Stimulated activated naive CD4-positive, alpha-beta T cell (primary cell): Measurements from ENCODE around the gene CNPPD1.
A peak's percentile ranks its signal among the peaks of the same experiment; 100 is the strongest.

Experiments used
- DNase-seq, 6 experiments: peaks; one replicate each; lab custom pipeline; 2025; lab: John Stamatoyannopoulos, UW

The CNPPD1 gene

DNA sequence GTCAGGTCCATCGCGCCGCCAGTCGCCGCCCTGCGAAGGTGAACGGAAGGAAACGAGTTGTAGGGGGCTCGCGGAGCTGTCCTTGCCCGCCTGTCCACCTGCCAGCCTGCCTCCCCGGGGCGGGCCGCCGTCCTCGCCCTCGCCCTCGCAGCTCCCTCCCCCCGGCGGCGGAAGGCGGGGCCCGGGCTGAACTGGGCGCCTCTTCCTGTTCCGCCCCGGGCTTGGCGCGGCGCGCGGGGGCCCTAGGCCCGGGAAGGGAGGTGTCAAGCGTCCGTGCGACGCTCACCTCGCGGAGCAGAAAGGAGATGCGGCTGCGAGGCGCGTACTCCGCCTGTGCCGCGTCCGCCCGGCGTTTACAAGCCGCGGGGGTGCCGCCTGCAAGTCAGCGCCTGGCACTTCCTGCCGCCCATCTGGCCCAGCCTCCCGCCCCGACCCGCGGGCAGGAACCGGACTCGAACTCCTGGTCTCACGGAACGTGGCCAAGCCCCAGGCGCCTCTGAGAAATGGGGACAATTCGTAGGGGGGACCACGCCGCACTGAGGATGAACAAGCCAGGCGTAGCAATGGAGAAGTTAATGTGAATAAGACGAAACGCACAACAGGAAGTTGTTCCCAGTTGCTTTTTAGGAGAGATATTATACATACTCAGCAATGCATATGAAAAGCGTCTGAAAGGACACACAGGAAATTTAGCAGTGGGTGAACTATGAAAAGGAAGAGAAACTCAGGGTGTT lies at the start of gene CNPPD1:
Gene CNPPD1 (minus strand): TSS at position 108 of the 734 bp plus-strand sequence. CDS start 97 bp downstream, at position 11.
- DNase-seq = peak; percentile 72 to 89 (median 80)

DNA sequence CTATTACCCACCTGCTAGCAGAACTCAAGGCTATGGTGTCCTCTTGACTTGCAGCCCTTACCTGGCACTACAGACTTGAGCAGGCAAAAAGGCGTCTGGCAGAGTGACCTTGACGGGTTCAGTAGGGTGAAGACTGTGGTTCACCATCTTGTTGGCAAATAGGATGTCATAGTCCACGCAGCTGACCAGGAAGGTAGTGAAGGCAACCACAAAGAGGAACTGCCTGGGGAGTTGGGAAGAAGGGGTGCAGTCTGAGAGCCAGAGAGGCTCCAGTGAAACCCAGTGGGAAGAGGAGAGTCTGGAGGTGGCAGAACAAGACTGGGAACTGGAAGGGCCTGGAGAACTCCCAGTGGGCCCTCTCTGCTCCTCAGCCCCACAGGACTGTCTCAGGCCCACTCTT lies 48.6 kb upstream of the CNPPD1 start:
- DNase-seq = no peak

DNA sequence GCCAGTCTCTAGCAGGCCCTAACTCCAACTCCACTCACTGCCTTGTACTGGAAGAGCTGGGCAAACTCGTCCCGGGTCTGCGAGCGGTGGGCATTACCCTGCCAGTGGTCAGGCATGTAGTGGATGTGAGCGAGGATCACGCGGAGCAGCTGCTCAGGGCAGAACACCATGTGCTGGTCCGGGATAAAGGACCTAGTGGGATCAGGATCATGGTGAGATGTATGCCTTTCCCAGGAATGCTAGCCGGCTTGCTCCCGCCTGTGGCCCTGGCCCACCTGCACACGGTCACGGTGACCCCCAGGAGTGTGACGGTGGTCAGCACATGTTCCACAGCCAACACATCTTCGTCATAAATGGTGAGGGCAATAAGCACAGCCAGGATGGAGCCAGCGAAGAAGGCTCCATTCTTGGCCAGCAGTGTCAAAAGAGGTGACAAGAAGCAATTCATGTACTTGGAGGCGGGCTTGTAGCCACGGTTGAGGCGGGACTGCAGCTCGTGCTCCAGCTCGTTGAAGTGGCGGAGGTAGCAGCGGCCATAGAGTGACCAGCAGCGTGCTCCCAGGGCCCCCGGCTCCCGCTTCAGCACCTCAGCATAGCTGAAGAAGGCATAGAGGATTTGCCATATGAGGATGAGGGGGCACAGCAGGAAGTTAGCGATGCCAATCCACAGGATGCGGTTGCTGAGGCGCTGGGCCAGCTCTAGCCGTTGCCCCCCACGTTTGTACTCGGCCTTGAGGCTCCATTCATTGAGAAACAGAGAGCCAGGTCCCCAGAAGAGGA lies 47.3 kb upstream of the CNPPD1 start:
- no peak for DNase-seq

DNA sequence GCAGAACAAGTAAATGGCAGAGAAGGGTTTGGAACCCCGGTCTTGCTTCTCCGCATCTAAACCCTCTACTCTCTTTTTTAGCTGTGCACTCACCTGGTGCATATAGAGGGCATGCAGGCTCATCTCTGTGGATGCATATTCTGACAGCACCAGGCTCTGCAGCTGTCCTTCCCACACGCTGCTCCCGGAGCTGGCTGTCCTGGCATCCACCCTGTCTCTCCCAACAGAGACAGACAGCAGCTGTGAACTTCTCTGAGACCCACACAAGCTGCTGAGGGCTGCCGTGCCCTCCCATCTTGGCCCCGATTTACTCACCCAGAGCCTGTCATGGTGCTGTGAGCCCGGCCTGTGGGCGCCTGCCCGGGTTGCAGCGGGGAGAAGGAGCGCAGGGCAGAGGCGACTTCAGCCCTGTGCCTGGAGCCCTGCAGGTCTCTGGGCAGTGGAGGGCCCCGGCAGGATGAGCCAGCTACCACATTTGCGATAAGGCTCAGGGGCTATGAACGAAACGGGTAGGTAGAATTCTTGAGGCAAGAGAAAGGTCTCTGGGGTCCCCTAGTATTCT lies 45.3 kb upstream of the CNPPD1 start:
- DNase-seq = no peak

DNA sequence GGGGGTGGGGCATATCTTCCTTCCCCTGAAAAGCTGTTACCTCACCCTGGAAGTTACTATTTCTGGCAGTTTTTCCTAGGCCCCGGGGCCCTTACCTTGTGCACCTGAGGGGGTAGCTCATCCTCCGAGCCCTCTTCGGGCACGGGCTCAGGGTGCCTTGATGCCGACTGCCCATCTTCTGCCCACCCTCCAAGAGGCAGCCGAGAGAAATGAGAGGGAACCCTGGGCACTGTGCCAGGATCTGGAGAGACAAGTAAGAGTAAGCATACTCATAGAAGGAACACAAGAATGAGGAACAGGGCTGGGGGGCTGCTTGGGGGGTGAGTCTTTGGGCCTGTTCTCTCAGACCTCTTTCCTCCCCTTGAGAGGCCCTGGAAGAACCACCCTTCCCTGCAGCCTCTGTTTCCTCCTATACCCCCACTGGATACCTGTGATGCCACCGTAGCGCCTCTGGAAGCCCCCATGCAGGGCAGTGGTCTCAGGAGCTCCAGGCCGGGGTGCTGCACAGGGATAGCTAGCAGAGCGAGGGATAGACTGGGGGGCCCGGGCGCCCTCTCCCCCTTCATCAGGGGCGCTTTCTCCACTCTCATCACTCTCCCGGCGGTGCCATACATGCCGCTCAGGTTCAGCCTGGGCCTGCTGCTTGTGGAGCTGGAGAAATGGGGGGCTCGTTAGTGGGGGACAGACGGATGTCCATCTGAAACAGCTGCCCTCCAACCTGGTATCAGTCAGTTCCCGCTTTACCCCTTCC lies 44.1 kb upstream of the CNPPD1 start:
- no peak for DNase-seq

DNA sequence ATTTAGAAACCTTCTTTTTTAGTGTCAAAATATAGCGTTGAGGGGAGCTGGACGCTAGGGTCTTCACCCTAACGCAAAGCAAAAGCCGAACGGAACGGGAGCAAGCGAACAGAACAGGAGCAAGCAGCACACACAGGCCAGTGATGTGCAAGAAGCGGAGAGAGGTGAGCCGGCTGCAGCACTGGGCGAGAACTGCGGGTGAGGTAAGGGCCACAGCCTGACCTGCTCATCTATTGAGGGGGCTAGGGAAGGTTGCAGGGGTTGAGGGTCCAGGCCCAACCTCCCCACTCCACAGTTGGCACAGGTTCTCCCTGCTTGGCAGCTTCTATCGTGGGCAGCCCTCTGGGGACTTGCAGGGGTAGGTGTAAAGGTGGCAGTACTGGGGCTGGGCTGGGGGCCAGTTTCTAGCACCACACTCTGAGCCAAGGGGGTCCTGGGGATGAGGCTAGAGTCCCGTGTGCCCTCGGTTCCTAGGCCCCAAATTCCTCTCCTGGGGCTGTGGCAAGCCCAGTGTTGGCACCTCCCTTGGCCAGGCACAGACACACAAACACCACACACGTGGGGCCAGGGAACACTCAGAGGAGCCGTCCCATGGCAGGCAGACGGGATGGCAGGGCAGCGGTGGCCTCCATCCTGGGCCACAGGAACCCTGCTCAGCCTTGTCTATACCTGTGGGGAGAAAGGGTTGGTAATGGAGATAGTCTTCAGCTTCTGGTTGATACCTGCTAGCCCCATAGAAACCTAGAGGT lies 43.2 kb upstream of the CNPPD1 start:
- no peak for DNase-seq

DNA sequence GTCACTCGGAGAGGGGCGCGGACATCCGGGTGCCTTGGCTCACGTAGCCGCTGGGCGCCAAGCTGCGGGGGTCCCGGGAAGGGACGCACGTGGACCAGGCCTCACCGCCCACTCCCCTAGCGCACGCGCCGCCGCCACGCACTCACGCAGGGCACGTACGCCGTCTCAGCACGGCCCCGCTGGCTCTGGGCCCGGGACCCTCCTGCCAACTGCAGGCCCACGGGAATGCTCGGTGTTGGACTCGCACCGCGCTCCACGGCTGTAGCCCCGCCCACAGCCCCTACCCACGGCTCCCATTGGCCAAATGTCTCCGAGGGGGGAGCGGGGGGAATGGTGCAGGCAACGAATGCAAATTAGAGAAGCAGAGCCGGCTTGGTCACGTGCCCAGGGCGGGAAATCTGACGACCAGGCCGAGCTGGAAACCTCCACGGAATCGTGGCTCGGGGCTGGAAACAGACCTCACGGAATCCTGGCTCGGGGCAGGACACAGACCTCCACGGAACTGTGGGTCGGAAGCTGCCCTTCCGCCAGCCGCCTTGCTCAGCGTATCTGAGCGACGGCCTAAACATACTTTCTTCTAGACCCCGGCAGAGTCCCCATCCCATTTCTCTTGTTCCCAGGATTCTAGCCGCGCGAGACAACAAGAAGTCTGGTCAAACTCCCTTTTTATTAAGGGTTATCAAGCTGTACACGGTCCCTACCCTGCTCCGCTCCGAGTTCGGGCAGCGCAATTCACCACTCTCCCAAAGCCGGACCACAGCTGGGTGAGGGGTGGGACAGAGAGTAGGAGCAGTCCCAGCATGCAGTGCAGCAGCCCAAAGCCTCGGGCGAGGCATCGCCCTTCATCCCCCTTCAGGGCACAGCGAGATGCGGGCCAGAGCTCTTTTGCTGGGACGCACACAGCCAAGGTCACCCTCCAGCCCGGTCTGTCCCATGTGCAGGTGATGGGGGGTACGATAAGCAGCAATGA lies 42.3 kb upstream of the CNPPD1 start, which contains the start of gene ABCB6:
Gene ABCB6 (minus strand): TSS at position 227 of the 970 bp plus-strand sequence. CDS start 285 bp downstream, outside the sequence.
- DNase-seq = peak; percentile 75 to 91 (median 83)

DNA sequence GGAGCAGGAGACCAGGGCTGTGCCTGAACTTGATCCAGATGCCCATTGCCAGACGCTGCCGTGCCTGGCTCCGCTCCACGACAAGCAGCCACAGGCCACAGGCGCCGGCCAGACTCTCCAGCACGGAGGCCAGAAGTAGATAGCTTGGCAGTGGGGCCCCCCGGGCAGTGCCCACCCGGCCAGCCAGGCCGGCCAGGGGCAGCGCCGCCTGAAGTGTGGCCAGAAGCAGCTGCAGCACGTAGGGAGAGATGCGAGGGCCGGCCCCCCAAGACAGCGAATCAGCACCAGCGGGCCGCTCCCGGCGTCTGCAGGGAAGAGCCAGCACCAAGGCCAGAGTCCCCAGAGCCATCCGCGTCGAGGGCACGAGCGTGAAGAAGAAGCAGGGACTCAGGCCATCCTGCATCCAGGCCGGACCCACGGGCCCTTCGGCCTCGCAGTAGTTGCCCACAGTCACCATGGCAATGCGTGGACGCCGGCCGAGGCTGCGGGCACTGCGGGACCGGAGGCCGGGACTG lies 41.5 kb upstream of the CNPPD1 start:
- peak in 1 of 6 experiments; percentile 48 for DNase-seq

DNA sequence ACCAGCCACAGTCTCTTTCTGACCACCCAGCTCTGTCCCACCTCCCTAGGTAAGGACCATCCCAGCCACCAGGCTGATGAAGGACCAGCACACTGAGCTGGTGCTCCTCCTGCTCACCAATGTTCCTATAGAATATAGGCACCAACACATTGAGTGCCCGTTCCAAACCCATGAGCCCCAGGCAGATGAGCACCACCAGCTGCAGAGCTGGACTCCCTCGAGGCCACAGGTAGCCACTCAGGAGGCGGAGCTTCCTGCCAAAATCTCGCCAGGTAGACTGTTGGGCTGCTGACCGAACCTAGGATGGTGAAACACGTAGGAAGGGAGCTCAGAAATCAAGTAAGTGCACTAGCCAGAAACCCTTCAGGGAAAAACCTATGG lies 39.8 kb upstream of the CNPPD1 start:
- DNase-seq = no peak

DNA sequence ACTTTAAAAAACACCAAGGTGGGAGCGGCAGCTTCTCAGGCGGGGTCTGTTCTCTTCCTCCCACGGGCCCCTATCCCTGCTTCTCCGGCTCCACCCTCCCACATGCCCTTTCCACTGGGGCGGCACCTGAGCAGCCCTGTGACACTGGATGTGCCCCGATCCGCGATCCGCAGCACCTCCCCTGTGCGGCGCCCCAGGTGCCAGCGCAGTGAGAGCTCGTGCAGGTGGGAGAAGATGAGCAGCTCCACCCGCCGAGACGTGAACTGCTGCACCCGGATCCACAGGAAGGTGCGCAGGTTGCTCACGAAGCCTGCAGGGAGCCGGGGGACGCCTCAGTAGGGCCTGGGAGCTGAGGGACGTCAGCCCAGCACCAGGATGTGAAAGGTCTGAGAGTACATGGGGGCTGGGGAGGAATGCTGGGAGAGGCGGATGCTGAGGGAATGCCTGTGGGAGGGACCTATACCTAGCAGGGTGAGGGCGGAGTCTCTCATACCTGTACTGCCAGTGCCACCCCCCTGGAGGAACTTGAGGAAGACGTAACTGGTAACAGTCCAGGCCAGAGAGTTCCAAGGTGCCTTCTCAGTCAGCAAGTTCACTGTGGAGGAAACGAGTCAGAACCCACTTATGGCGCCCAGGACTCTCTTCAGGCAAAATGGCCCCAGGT lies 39.3 kb upstream of the CNPPD1 start:
- no peak for DNase-seq

DNA sequence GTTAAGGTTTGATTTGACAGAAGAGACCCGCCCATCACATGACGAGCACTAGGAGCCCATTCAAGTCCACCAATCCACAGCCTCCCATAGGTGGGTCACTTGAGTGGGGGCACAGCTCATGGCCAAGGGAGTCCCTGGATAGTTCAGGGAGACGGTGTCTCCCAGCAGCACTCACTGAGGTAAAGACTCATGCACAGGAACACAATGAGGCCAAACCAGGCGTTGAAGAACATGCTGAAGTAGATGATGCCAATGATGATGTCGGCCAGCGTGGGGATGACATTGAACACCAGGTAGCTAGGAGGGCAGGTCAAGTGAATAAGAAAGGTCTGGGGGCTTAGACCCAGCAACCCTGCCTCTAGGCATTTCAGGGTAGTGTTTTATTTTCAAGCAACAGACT lies 38.1 kb upstream of the CNPPD1 start:
- DNase-seq = no peak

DNA sequence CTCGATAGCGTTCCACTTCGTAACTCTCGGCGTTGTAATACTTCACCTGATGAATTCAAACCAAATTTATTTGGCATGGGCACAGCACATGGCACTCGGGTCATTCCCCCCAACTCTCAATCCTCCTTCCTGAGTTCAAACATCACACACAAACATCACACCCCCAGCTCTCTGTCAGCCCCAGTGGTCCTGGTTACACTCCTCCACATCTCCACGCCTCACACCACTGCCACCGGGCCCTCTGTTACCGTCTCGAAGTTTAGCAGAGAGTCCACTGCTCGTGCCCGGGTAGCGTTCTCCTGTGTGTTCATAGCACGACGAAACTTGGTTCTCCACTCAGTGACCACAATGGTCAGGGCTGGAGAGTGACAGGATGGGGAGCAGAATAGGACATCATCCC lies 37.4 kb upstream of the CNPPD1 start:
- no peak for DNase-seq

DNA sequence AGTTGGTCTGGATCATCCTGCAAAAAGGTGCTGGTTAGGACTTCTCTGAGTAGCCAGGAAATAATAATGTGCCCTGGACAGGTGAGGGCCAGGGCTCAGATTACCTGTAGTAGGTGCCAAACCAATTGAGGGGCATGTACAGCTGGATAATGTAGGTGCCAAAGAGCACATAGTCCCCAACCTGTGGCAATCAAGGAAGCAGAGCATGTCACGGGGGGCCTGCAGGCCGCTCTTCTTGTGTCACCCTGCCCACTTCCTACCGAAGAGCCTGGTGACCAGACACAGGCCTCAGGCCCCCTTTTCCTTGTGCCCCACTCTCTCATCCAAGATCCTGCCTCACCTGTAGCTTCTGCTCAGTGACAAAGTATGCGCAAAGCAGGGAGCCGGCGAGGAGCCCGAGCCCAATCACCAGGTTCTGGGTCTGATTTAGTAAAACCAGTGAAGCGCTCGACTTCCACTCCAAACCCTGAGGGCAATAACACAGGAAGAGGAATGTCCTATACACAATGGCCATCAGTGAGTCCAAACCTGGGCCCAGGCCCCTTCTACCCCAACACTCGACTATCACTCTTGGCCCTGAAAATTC lies 36.9 kb upstream of the CNPPD1 start:
- no peak for DNase-seq

DNA sequence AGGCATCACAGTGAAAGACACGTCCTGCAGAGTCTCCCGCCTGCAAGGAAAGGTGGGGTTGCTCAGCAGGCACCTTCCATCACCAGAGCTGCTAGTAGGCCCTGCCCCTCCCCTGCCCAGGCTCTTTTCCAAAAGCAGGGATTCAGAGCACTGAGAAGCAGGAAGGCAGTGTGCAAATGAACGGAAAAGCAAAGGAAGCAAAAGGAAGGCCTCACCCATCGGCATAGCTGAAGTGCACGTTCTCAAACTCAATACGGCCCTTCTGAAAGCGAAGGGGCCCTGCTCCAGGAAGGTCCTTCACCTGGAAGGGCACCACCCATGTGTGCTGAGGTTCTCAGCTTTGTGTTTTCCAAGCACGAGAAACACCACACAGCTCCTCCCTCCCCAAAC lies 36.3 kb upstream of the CNPPD1 start:
- DNase-seq = no peak

DNA sequence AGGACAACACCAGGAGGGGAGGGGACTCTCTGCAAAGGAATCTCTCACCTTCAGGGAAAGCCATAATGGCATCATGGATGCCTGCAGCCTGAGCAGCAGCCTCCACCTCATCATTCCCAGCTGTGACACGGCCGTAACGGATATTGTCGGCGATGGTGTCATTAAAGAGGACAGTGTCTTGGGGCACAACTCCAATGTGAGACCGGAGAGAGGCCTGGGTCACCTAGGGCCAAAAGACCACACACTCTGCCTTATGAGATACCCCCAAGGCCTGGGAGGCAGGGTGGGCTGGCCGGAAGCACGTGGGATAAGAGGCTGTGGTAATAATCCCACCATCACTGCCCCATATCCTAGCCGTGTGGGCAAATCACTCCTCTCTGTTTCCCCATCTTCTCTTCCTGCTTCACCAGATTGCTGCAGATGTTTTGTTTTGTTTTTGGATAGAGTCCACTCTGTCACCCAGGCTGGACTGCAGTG lies 34.2 kb upstream of the CNPPD1 start:
- no peak for DNase-seq

DNA sequence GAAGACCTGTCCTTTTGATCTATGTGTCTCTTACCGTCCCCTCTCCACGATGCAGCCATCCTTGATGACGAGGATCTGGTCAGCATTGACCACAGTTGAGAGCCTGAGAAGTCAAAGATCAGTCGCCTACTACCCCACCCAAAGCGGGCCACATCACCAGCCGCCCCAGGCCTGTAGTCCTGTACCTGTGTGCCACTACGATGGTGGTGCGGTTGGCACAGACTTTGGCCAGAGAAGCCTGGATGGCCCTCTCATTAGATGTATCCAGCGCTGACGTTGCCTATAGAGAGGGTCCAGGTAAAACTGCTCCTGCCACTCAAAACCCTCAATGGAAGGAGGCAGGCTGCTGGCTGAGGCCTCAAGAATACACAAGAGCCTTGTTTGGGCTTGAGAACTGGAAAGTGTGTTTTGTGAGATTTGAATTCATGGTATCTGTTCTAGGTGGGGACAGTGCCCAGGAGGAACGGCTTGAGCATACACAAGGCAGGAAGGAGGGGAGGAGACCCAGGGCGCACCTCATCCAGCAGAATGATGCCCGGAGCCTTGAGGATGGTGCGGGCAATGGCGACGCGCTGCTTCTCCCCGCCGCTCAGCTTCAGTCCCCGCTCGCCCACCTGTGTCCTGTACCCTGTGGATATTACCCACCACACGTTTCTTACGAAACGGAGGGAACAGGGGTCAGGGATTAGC lies 33.6 kb upstream of the CNPPD1 start:
- no peak for DNase-seq

DNA sequence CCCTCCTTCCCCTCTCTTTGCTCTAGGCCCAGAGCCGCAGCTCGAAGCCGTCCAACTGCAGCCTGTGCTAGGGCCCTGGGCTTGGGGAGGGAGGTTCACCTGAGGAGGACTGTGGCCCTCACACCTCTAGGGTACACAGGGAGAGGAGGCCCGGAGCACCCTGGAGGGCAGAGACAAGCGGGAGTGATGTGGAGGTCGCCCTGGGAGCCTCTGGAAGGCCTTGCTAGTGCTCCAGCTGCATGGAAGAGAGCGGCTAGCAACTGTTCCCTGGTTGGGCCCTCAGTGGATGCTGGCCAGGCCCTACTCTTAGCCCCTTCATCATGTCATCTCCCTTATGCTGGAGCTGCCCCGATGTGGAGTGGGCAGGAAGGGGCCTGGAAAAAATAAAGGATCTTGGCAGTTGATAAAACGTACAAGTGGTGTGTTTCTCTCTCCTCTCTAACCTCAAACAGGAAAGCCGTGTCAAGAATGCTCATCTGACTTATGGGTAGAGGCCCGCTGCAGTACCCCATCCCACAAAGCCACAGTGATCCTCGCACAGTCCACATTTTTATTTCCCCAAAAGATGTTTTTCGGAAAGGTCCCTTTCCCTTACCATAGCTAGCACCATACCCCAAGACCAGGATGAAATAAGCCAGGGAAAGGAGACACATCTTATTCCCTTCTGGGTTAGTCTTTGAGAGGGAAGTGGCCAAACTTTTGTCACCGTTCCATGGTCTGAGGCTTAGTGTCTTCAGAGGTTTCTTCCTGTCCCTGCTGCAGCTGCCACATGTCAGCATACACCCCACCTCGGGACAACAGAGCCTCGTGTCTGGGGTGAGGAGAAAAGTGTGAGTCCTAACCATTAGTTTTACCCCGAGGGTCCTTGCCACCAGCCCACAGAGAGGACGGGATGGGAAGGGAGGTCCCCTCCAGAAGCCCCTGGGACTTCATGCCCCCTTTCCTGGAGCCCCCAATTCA lies 32.8 kb upstream of the CNPPD1 start:
- DNase-seq = no peak
